RWPE2 (cell line): Measurements from ENCODE around the gene HIF1A.

Experiments
- ATAC-seq: fragments of 200-7000 bp; cut with Tn5 transposase; 3 replicates; pipeline ENCODE4 v1.9.1; 2021; ENCODE audit warnings: low read depth
- DNase-seq: peaks from one replicate; pipeline ENCODE4 v3.0.0-alpha.2; 2020; ENCODE audit warnings: low spot score
- H3K27ac ChIP-seq: fragments of 450-650 bp; 2 replicates; pipeline ENCODE4 v1.5.1; 2017; ENCODE audit warnings: mild to moderate bottlenecking; ENCODE audit not compliant: poor library complexity, severe bottlenecking
- H3K27me3 ChIP-seq: fragments of 250-450 bp; sonication (Bioruptor Pico); 2 replicates; pipeline ENCODE4 v1.5.1; 2021; ENCODE audit warnings: mild to moderate bottlenecking, moderate library complexity; ENCODE audit not compliant: insufficient read depth, poor library complexity, severe bottlenecking
- H3K36me3 ChIP-seq: fragments of 250-450 bp; sonication (Bioruptor Pico); 2 replicates; pipeline ENCODE4 v1.5.1; 2020; ENCODE audit warnings: low read depth, mild to moderate bottlenecking, moderate library complexity
- H3K4me1 ChIP-seq: fragments of 250-450 bp; sonication (Bioruptor Pico); 2 replicates; pipeline ENCODE4 v1.5.1; 2021; ENCODE audit warnings: mild to moderate bottlenecking, moderate library complexity; ENCODE audit not compliant: insufficient read depth, poor library complexity, severe bottlenecking
- H3K4me3 ChIP-seq: fragments of 250-450 bp; sonication (Bioruptor Pico); 2 replicates; pipeline ENCODE4 v1.5.1; 2021; ENCODE audit warnings: mild to moderate bottlenecking, moderate library complexity; ENCODE audit not compliant: severe bottlenecking
- H3K9me3 ChIP-seq: fragments of 250-450 bp; sonication (Bioruptor Pico); 2 replicates; pipeline ENCODE4 v1.5.1; 2021; ENCODE audit warnings: mild to moderate bottlenecking, moderate library complexity; ENCODE audit not compliant: severe bottlenecking
- TF ChIP-seq, protein P1 (sequence below): fragments of 450-650 bp; IDR thresholded peaks from one replicate; pipeline ENCODE4 v1.5.1; 2017; ENCODE audit warnings: mild to moderate bottlenecking, moderate library complexity; ENCODE audit not compliant: poor library complexity, severe bottlenecking

HIF1A gene

DNA sequence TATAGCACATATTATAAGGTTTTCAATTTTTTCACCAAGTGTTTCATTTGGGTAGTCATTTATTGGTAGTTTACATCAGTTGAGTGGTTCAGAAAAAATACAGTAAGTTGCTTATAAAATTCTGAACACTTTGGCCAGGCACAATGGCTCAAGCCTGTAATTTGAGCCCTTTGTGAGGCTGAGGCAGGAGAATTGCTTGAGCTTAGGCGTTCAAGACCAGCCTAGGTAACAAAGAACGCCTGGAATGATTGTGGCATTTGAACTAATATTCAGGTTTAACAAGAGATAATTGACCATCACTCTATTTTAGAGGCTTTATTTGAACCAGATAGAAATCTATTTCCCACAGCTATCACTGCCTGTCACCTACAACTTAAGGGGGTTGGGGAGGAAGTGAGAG lies 22.7 kb downstream of the HIF1A start:
- Histone ChIP-seq H3K27me3 (no peaks in the 10 kb centered on the region), H3K4me3 (no peak overlapping the region), H3K4me1 (peaks cover 81% of the 10 kb centered on the region), H3K36me3 (peaks cover 92% of the 10 kb centered on the region), H3K27ac (peak overlapping the region; percentile 46), H3K9me3 (no peaks in the 10 kb centered on the region)
- DNase-seq (no peak), ATAC-seq (0 out of 3 replicates have a peak, but pooled peaks have one; percentile 0)
- TF ChIP-seq, protein P1, sequence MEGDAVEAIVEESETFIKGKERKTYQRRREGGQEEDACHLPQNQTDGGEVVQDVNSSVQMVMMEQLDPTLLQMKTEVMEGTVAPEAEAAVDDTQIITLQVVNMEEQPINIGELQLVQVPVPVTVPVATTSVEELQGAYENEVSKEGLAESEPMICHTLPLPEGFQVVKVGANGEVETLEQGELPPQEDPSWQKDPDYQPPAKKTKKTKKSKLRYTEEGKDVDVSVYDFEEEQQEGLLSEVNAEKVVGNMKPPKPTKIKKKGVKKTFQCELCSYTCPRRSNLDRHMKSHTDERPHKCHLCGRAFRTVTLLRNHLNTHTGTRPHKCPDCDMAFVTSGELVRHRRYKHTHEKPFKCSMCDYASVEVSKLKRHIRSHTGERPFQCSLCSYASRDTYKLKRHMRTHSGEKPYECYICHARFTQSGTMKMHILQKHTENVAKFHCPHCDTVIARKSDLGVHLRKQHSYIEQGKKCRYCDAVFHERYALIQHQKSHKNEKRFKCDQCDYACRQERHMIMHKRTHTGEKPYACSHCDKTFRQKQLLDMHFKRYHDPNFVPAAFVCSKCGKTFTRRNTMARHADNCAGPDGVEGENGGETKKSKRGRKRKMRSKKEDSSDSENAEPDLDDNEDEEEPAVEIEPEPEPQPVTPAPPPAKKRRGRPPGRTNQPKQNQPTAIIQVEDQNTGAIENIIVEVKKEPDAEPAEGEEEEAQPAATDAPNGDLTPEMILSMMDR, result no peak

DNA sequence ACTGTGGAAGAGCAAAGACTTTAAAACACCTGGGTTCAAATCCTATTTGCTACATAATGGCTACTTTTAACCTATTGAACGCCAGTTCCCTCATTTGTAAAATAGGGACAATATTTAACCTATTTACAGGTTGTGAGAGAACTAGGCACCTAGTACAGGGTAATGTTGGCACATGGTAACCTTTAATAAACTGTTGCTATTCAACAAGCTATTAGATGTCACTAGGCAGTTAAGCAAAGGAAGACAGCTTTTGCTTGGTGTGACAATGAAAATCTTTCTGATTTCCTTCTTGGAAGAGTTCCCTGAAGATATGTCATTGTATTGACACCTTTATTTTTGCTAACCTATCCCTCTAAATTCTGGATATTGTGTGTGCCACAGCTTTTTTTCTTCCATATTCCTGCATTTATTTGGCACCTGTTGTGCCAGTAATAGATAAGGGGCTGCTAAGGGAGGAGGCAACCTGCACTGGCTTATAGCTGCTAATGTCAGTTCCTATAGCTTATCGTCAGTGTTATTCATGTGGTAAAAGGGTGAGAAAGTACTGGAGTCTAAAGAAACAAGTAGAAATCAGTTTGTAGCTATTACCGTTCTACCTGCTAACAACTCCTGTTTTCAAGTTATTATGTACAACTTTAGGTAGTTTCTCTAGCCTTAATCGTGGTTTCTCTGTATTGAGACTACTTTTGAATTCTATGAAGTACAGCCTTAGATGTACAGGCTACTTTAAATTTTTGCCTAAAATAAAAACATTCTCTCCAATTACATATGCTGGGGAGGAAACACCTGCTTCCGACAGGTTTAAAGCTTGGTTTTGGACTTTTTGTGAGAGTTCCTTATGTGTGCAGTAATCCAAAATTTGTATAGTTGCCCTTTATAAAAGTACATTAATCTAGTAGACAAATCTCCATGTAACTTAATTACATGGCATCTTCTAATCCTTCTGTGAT lies 24.3 kb downstream of the HIF1A start:
- DNase-seq (no peak), ATAC-seq (no peak)
- TF ChIP-seq, protein P1, result no peak
- peak overlapping the region; percentile 46 for H3K27ac ChIP-seq
- H3K36me3 ChIP-seq, result peaks cover 92% of the 10 kb centered on the region
- H3K4me1 ChIP-seq, result peaks cover 75% of the 10 kb centered on the region
- no peaks in the 10 kb centered on the region for H3K9me3 ChIP-seq
- H3K4me3 ChIP-seq, result no peak overlapping the region
- no peaks in the 10 kb centered on the region for H3K27me3 ChIP-seq

DNA sequence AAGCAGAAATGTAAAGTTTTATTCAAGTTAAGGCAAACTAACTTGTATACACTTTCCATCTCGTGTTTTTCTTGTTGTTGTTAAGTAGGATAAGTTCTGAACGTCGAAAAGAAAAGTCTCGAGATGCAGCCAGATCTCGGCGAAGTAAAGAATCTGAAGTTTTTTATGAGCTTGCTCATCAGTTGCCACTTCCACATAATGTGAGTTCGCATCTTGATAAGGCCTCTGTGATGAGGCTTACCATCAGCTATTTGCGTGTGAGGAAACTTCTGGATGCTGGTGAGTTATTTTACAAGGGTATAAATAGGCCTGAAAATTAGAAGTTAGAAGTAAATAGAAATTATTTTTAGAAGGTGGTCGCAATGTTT lies 25.0 kb downstream of the HIF1A start:
- Histone ChIP-seq H3K27ac (peak overlapping the region; percentile 46), H3K4me1 (peaks cover 69% of the 10 kb centered on the region), H3K27me3 (no peaks in the 10 kb centered on the region), H3K36me3 (peaks cover 97% of the 10 kb centered on the region), H3K9me3 (no peaks in the 10 kb centered on the region), H3K4me3 (no peak overlapping the region)
- no peak for DNase-seq
- TF ChIP-seq, protein P1, result no peak
- no peak; the same call in 2 of the 3 replicates for ATAC-seq

DNA sequence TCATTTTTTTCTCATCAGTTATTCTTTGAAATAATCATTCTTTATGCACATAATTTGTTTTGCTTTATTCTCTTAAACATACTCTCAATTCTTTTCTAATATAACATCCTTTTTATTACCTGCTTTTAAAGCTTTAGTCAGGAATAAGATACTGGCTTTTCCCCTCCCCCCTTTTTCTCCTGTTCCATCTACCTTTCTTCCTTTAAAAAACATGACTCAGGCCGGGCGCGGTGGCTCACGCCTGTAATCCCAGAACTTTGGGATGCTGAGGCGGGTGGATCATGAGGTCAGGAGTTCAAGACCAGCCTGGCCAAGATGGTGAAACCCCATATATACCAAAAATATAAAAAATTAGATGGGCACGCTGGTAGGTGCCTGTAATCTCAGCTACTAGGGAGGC lies 25.4 kb downstream of the HIF1A start:
- Histone ChIP-seq H3K4me1 (peaks cover 64% of the 10 kb centered on the region), H3K27me3 (no peaks in the 10 kb centered on the region), H3K27ac (peak overlapping the region; percentile 46), H3K9me3 (no peaks in the 10 kb centered on the region), H3K4me3 (no peak overlapping the region), H3K36me3 (peaks cover 97% of the 10 kb centered on the region)
- TF ChIP-seq, protein P1, result no peak
- ATAC-seq (no peak), DNase-seq (no peak)

DNA sequence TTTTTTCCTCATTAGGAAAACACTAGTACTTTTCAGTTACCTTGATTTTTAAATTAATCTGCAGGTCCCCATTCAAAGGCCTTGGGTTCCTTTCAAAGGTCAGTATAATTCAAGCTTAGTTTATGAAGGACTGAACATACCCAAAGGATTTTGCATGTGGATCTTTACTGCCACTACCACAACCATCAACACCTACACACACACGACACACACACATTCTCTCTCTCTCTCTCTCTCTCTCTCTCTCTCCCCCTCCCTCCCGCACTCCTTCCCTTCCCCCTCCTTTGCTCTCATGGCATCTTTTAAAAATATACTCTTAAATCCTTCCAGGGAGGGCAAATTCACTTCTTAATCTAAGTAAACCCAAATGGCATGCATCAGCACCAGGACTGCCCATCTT lies 28.8 kb downstream of the HIF1A start:
- Histone ChIP-seq H3K27me3 (no peaks in the 10 kb centered on the region), H3K9me3 (no peaks in the 10 kb centered on the region), H3K4me3 (no peak overlapping the region), H3K27ac (peak overlapping the region; percentile 46), H3K4me1 (peaks cover 42% of the 10 kb centered on the region), H3K36me3 (peaks cover 100% of the 10 kb centered on the region)
- no peak for ATAC-seq
- no peak for DNase-seq
- TF ChIP-seq, protein P1, result no peak
